Astrocyte (in vitro differentiated cells and primary cell): ENCODE measurements around the gene KRT76.

Source experiments
- EZH2 ChIP-seq: IDR thresholded peaks from 2 replicates; pipeline ENCODE4 v1.6.1; 2012; ENCODE audit warnings: mild to moderate bottlenecking, low read length, inconsistent platforms; ENCODE audit not compliant: insufficient read depth
- TF ChIP-seq, protein P1 (sequence below): IDR thresholded peaks from 2 replicates; pipeline ENCODE4 v1.5.1; 2011; ENCODE audit warnings: low read depth, mild to moderate bottlenecking, inconsistent platforms, low read length, moderate library complexity; ENCODE audit not compliant: insufficient read depth

DNA sequence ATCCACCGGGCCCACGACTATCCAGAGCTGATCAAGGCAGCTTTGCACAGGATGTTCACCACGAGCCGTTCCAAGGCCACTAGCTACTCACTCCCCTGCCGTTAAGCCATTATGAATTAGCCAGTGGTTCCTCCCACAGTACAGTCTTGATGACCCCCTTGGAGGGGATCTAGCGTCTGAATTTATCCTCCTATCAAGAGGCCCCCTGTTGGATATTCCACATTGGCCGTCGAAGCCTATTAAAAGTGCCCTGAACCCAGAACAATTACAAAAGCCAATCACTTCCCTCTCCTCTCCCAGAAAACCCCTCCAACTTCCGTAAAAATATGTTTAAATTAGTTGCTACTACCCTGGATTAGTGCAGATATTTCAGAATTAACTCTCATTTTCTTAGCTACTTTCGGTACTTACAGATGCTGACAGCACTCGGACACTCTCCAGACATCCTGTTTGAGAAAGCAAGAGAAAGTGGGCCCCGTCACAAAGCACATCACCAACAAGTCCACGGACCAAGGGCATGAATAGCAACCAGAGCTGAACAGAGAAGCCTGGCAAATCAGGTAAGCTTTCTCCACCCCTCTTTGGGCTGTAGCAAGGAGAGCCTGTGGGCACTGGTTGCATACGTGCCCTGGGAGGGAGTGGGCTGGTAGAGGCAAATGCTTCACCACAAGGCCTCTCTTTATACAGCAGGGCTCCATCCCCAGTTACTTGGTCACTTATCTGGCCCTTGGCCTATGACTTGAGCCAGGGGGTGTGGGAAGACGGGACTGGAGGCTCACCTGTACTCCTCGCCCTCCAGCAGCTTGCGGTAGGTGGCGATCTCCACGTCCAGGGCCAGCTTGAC lies 13.5 kb upstream of the KRT76 start:
- TF ChIP-seq, protein P1, sequence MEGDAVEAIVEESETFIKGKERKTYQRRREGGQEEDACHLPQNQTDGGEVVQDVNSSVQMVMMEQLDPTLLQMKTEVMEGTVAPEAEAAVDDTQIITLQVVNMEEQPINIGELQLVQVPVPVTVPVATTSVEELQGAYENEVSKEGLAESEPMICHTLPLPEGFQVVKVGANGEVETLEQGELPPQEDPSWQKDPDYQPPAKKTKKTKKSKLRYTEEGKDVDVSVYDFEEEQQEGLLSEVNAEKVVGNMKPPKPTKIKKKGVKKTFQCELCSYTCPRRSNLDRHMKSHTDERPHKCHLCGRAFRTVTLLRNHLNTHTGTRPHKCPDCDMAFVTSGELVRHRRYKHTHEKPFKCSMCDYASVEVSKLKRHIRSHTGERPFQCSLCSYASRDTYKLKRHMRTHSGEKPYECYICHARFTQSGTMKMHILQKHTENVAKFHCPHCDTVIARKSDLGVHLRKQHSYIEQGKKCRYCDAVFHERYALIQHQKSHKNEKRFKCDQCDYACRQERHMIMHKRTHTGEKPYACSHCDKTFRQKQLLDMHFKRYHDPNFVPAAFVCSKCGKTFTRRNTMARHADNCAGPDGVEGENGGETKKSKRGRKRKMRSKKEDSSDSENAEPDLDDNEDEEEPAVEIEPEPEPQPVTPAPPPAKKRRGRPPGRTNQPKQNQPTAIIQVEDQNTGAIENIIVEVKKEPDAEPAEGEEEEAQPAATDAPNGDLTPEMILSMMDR: no peak
- peak; percentile 8 for TF ChIP-seq EZH2
